RWPE1 (cell line): ENCODE measurements around the gene FREY1.

ENCODE experiments used
- CTCF ChIA-PET: fragments of 350-600 bp; sonication (Branson Sonifier 250); formaldehyde crosslinking; extraction: SDS; loops from one replicate; lab custom pipeline; 2021; lab: Yijun Ruan, JAX
- POLR2A ChIA-PET: fragments of 400-600 bp; formaldehyde crosslinking; extraction: SDS; loops from one replicate; lab custom pipeline; 2020; ENCODE audit warnings: antibody characterized with exemption; ENCODE audit not compliant: low non-redundant PET; lab: Yijun Ruan, JAX
- DNase-seq: peaks from one replicate; pipeline ENCODE4 v3.0.0; 2012; ENCODE audit warnings: low spot score
- H3K27ac ChIP-seq: fragments of 450-650 bp; 2 replicates; pipeline ENCODE4 v1.5.1; 2017
- TF ChIP-seq, protein P1 (sequence below): fragments of 450-650 bp; conservative IDR thresholded peaks from 2 replicates; pipeline ENCODE4 v1.5.1; 2017; ENCODE audit warnings: low read depth, mild to moderate bottlenecking

The FREY1 gene

DNA sequence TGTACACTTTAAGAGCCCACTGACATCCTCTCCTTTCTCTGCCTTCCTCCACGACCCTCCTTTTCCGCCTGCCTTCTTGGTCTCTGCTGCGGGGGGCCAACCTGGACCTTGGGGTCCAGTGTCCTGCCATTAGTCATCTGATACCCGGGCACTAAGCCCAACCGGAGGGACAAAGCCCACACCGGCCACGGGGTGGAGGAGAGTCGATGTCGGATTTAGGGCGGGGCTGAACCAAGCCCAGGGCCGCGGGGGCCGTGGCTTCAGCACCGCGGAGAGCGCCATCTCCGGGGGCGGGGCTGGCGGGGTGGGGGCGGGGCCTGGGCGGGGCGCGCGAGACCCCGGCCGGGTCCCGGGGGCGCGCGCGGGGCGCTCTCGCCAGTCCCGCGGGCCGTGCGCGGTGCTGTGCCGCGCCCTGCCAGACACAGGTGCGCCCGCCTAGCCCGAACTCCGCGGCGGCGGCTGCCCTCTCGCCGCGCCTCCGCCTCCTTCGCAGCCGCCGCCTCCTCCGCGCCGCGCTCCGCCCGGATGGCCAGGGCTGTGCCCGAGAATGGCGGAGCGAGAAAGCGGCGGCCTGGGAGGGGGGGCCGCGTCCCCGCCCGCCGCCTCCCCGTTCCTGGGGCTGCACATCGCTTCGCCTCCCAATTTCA is 21.7 kb downstream of the FREY1 start, which contains the start of gene MAPK8IP1:
Gene MAPK8IP1 (plus strand): TSS at position 378 of the 647 bp plus-strand sequence. CDS start 170 bp downstream, at position 548.
- POLR2A ChIA-PET, result no interaction called here
- peak; percentile 73 for DNase-seq
- TF ChIP-seq, protein P1, sequence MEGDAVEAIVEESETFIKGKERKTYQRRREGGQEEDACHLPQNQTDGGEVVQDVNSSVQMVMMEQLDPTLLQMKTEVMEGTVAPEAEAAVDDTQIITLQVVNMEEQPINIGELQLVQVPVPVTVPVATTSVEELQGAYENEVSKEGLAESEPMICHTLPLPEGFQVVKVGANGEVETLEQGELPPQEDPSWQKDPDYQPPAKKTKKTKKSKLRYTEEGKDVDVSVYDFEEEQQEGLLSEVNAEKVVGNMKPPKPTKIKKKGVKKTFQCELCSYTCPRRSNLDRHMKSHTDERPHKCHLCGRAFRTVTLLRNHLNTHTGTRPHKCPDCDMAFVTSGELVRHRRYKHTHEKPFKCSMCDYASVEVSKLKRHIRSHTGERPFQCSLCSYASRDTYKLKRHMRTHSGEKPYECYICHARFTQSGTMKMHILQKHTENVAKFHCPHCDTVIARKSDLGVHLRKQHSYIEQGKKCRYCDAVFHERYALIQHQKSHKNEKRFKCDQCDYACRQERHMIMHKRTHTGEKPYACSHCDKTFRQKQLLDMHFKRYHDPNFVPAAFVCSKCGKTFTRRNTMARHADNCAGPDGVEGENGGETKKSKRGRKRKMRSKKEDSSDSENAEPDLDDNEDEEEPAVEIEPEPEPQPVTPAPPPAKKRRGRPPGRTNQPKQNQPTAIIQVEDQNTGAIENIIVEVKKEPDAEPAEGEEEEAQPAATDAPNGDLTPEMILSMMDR, result no peak
- CTCF ChIA-PET, result no interaction called here
- no peak within 1 kb of the TSS for H3K27ac ChIP-seq

DNA sequence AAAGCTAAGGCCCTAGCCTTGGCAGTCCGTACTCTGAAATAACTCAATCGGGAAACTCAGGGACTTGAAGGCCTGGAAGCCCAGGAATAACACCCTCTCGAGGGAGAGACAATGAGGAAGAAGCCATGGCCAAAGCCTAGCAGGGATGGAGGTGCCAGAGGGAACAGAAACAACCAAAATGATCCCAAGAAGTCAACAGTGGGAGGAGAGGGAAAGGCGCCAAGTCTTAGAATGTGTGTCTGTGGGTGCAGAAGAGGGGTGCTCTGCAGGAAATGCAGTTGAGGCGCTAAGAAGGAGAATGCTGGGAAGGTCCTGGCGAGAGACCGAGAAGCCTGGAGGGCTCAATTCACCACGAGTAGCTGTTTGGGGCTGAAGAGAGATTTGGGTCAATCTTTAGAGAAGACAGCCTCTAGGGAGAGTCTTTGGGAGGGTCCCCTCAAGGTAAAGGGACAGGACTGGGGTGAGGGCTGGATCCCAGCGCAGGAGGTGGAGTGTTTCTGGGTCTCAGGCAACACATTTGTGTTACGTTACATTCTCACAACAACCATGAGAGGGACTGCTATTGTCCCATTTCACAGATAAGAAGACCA is 22.4 kb downstream of the FREY1 start:
- no peak for DNase-seq
- ChIA-PET CTCF (interaction anchor here (0.6 kb wide), 1 partner anchor 514 kb away, joined by 3 read pairs; no protein-coding TSS in a partner anchor), POLR2A (no interaction called here)
- H3K27ac ChIP-seq, result no peak overlapping the region
- TF ChIP-seq, protein P1, result no peak

DNA sequence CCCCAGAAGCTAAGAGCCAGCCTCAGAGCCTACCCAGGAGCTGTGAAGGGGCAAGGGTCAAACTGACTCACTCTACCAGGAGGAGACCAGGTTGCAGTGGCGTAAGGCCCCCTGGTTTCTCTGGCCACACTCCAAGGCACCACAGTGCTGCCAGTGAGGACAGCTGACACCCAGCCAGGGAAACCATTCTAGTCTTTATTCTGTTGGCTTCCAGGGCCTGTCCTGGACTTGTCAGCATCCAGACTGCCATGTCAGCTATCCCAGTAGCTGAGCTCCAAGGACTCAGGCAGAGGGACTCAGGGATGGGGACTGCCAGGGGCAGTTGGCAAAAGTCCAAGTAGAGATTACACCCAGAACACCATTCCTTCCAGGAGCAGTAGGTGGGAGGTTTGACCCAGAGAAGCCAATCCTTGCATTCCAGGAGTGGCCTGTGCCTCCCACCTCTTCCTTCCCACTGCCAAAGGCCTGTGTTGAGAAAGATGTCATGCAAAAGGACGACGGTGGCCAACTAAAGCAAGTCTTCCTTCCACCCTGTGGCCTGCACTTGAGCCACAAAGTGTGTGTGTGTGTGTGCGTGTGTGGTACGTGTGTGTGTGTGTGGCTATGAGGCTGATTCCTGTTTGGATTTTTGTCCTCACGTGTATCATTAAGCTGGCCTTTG is 25.2 kb downstream of the FREY1 start:
- ChIA-PET CTCF (interaction anchor here (0.6 to 1.2 kb wide), 2 partner anchors 9 to 16 kb away, joined by 3 to 5 read pairs; no protein-coding TSS in a partner anchor), POLR2A (no interaction called here)
- H3K27ac ChIP-seq, result peak overlapping the region; percentile 64
- DNase-seq, result no peak
- TF ChIP-seq, protein P1, result no peak

DNA sequence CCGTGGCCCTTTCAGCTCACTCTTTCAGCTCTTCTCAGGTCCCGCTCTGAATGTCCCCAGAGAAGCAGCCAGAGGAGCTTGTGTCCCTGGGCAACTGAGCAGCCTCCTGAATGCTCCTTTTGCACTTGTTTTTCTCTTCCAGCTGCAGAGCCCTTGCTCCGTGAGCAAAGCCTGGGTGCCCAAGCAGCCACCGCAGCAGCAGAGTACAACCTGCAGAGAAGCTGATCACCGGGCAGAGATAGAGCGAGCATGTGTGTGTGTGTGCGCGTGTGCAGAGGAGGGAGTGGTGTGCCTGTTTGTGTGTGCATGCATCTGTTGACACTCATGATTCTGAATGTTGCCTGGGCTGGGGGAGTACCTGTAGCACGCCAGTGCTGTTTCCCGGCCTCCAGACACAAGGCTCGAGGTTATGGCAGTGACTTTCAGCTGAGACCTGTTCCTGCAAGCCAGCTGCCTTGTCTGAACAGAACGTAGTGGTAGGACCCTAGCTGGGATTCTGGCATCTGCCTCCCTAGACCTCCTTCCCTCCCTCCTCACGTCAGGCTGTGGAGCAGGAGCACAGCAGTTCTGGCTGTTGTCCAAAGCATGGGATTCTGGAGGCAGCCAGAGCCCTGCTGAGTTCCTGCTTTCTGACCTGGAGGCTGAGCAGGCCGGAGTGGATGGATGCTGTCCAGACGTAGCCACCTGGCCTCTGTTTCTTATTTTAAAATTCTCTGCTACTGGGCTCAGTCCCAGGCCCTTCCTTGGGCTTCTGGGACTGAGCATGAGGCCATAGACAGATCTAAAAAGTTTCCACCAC is 26.1 kb downstream of the FREY1 start:
- ChIA-PET POLR2A (no interaction called here), CTCF (no interaction called here)
- TF ChIP-seq, protein P1, result no peak
- no peak for DNase-seq
- peak overlapping the region; percentile 64 for H3K27ac ChIP-seq

DNA sequence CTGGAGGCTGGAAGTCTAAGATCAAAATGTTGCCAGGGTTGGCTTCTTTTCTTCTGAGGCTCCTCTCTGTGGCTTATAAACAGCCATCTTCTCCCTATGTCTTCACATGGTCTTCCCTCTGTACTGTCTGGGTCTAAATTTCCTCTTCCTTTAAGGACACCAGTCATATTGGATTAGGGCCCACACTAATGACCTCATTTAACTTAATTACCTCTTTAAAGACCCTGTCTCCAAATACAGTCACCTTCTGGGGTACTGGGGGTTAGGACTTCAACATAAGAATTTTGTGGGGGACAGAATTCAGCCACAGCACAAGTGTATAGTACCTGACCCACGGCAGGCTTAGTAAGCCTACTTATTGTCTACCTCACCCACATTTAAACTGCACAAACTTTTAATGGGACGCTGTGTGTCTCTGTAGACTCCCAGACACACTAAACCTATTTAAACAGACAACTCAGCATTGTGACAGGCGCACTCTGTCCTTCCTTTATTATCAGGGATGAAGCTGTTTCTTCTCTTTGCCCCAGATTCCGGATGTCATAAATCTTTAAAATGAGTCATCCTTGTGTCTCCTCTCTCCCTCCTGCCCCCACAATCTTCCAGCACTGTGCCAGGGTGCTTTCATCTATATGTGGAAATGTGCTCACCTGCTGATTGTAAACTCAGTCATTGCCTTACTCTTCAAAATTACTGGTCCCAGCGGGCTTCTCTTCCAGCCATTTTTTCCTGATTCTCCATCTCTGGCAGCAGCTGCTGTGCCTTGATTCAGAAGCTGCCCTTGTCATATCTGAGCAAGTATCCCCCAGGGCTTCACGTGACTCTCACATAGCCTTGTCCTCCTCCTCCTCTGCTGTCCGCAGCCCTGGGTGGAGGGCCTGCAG is 27.0 kb downstream of the FREY1 start:
- TF ChIP-seq, protein P1, result no peak
- ChIA-PET CTCF (no interaction called here), POLR2A (no interaction called here)
- peak overlapping the region; percentile 64 for H3K27ac ChIP-seq
- DNase-seq, result peak; percentile 76
